Choroid plexus epithelial cell (primary cell): ENCODE results near the gene PSMC1.

Source experiments
- DNase-seq: peaks from one replicate; pipeline ENCODE4 v3.0.0-alpha.2; 2010; ENCODE audit warnings: low read depth
- H3K4me3 ChIP-seq: 2 replicates; pipeline ENCODE4 v1.5.1; 2011; ENCODE audit warnings: low read depth, mild to moderate bottlenecking, control low read depth, low read length, moderate library complexity
- CTCF ChIP-seq: conservative IDR thresholded peaks from 2 replicates; pipeline ENCODE4 v1.5.1; 2011; ENCODE audit warnings: low read depth, mild to moderate bottlenecking, control low read depth, inconsistent platforms, low read length, moderate library complexity

PSMC1 gene

GRCh38 chr14:90301668-90302090, 45.3 kb downstream of the PSMC1 start:
- peak; percentile 63 for TF ChIP-seq CTCF
- H3K4me3 ChIP-seq, result no peak overlapping the region
- peak; percentile 89 for DNase-seq

- no peak overlapping the region for H3K4me3 ChIP-seq
- no peak for DNase-seq
- TF ChIP-seq CTCF, result no peak
Measured at GRCh38 chr14:90302529-90303303, 46.4 kb downstream of the PSMC1 start.

GRCh38 chr14:90303473-90303872, 47.1 kb downstream of the PSMC1 start:
- no peak overlapping the region for H3K4me3 ChIP-seq
- no peak for DNase-seq
- TF ChIP-seq CTCF, result no peak

GRCh38 chr14:90304502-90304901, 48.1 kb downstream of the PSMC1 start:
- TF ChIP-seq CTCF, result no peak

GRCh38 chr14:90305176-90305601, 48.8 kb downstream of the PSMC1 start:
- TF ChIP-seq CTCF, result no peak
- no peak for DNase-seq
- H3K4me3 ChIP-seq, result no peak overlapping the region

More at GRCh38 chr14:90304502-90304901, 48.1 kb downstream of the PSMC1 start:
- DNase-seq, result no peak
- no peak overlapping the region for H3K4me3 ChIP-seq

- DNase-seq, result no peak
- no peak overlapping the region for H3K4me3 ChIP-seq
- no peak for TF ChIP-seq CTCF
Measured at GRCh38 chr14:90308561-90308960, 52.2 kb downstream of the PSMC1 start.

- TF ChIP-seq CTCF, result no peak
- DNase-seq, result no peak
- no peak overlapping the region for H3K4me3 ChIP-seq
Measured at GRCh38 chr14:90317286-90317685, 60.9 kb downstream of the PSMC1 start.
